ENCODE data around the gene TTLL1.

The TTLL1 gene

DNA sequence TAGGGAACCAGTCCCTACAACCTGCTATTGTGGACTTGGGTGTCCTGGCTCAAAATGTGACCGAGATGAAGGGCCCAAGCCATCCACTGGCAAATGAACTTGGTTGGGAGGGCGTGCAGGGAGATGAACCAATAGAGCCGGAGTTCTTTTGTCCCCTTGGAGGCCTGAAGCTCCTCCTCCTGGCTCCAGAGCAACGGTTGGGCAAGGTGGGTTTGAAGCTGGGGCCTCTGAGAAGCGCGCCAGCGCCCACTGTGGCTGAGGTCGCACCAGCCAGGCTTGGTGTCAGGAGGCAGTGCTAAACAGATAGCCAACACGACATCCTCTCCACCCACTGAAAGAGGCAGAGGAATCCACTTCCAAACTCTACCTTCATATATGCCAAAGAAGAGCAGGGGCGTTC lies 38.2 kb downstream of the TTLL1 start:
- DNase-seq (ENCODE audit: low read depth) = no peak

DNA sequence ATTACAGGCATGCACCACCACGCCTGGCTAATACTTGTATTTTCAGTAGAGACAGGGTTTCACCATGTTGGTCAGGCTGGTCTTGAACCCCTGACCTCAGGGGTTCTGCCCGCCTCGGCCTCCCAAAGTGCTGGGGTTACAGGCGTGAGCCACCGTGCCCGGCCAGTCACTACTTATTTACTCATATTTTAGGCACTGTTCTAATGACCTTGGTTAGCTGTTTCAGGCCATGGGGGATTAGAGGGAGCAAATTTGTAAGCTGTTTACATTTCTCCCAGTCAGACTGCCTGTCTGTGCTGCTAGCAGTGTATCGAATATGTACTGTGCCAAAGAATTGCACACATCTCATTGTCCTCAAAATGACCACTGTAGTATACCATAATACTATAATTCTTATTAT lies 41.6 kb downstream of the TTLL1 start:
- DNase-seq (ENCODE audit: low read depth) = no peak
- TF ChIP-seq, protein P1, sequence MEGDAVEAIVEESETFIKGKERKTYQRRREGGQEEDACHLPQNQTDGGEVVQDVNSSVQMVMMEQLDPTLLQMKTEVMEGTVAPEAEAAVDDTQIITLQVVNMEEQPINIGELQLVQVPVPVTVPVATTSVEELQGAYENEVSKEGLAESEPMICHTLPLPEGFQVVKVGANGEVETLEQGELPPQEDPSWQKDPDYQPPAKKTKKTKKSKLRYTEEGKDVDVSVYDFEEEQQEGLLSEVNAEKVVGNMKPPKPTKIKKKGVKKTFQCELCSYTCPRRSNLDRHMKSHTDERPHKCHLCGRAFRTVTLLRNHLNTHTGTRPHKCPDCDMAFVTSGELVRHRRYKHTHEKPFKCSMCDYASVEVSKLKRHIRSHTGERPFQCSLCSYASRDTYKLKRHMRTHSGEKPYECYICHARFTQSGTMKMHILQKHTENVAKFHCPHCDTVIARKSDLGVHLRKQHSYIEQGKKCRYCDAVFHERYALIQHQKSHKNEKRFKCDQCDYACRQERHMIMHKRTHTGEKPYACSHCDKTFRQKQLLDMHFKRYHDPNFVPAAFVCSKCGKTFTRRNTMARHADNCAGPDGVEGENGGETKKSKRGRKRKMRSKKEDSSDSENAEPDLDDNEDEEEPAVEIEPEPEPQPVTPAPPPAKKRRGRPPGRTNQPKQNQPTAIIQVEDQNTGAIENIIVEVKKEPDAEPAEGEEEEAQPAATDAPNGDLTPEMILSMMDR (IDR thresholded peaks at IDR 0.05; ENCODE audit: control insufficient read depth, extremely low read depth, insufficient read depth) = no peak
- H3K4me3 ChIP-seq (ENCODE audit: low read depth, low read length) = no peak overlapping the region

More for the DNA sequence above, 38.2 kb downstream of the TTLL1 start:
- TF ChIP-seq, protein P1 (IDR thresholded peaks at IDR 0.05; ENCODE audit: control insufficient read depth, extremely low read depth, insufficient read depth) = no peak
- H3K4me3 ChIP-seq (ENCODE audit: low read depth, low read length) = no peak overlapping the region

DNA sequence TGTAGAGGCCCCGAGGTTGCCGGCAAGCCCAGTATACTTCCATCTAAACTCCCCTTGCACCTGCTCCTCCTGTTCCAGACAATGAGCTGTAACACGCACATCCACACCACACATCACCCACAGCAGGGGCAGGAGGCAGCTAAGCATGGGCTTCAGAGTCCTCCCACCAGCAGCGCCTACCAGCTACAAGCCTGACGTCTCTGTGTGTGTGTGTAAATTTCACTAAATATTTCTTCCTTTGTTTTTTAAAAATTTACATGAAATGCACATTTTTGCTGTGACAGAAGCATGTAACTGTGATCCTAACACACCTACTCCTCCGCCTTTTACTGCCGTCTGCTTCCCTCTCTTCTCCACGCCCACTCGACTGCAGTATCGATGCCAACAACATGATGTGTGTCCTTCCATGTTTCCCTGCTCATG lies 44.9 kb downstream of the TTLL1 start:
- no peak for DNase-seq (ENCODE audit: low read depth)
- TF ChIP-seq, protein P1 (IDR thresholded peaks at IDR 0.05; ENCODE audit: control insufficient read depth, extremely low read depth, insufficient read depth) = no peak
- H3K4me3 ChIP-seq (ENCODE audit: low read depth, low read length) = no peak overlapping the region

DNA sequence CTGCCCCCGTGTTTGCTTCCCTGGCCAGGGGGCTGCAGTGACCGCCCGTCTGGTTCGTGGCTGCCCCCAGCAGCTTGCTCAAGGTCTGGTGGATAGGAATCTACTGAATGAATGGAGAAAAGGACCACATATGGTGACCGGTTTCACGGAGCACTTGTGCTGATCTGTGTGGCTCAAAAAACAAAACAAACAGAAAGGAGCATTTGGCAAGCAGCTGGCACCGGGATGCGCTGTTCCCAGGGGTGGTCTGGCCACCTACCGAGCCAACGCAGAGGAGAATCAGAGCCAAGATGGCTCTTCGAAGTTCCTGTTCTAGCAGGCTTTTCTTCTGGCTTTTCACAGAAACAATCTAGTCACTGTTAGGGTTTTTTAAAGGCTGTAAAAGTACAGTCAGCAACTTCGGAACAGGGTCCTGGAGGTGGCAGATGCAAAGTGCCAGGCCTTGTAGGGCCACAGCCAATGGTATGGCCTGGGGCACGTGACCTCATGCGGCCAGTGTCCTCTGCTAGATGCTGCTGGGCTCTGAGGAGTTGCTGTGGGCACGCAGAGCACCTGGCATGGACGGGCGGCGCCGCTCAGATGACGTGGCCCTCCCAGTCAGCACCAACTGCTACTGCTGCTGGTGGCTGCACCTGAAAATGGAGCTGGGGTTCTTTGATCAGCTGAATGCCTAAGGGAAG lies 47.0 kb downstream of the TTLL1 start:
- peak; percentile 47 for DNase-seq (ENCODE audit: low read depth)
- TF ChIP-seq, protein P1 (IDR thresholded peaks at IDR 0.05; ENCODE audit: control insufficient read depth, extremely low read depth, insufficient read depth) = no peak
- no peak overlapping the region for H3K4me3 ChIP-seq (ENCODE audit: low read depth, low read length)

DNA sequence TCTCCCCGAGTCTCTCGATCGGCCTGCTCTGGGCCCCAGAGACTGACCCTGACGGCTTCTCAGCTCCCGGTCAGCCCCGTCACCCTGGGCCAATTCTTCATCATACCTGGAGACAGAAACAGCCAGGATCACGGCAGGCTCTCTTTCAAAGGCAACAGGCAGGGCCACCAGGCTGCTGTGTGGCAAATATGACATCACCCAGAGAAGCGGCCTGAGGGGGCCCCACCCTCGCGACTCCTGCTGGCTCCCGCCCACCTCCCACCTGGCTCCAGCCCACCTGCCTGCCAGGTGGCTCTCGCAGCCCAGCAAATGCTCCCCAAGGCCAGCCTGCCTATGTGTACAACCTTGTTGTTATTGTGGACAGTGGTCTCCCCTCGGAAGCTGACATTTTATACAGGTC lies 49.4 kb downstream of the TTLL1 start:
- no peak overlapping the region for H3K4me3 ChIP-seq (ENCODE audit: low read depth, low read length)
- TF ChIP-seq, protein P1 (IDR thresholded peaks at IDR 0.05; ENCODE audit: control insufficient read depth, extremely low read depth, insufficient read depth) = no peak
- no peak for DNase-seq (ENCODE audit: low read depth)

DNA sequence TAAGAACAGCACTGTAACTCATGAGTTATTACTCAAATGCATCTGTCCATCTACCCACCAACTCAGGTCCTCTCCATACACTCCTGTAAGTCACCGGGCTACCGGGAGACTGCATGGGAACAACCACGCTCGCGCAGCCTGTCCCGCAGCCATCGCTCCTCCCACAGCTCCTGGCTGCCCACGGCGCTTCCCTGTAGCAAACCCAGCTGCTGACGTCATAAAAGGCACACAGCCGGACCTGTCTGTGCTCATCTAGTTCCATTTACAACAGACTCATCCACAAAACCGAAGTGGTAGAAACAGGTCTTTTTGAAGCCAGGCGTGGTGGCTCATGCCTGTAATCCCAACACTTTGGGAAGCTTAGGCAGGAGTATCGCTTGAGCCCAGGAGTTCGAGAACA lies 50.9 kb downstream of the TTLL1 start:
- DNase-seq (ENCODE audit: low read depth) = no peak
- no peak overlapping the region for H3K4me3 ChIP-seq (ENCODE audit: low read depth, low read length)
- TF ChIP-seq, protein P1 (IDR thresholded peaks at IDR 0.05; ENCODE audit: control insufficient read depth, extremely low read depth, insufficient read depth) = no peak

DNA sequence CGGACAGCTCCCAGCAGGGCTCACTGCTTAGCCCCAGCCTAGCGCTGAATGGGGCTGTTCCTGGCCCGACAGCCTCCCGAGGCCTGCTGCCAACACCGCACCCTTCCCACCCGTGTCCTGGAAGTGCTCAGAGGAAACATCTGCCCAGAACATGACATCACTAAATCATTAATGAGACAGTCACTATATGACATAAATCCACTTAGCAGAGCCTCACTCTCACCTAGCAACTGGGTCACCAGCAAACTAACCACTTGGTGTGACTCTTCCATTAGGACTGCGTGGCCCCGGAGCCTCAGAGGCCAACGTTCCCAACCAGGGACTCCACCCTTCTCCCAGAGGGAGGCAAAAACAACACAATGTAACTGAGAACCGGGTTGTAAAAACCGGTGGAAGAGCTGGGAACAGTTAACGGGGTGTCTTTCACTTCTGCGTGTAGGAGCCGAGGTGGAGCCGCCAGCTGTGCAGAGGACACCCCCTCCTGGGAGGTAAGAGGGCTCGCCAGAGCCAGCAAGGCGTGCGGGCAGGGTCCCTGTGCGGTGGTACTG lies 52.8 kb downstream of the TTLL1 start:
- TF ChIP-seq, protein P1 (IDR thresholded peaks at IDR 0.05; ENCODE audit: control insufficient read depth, extremely low read depth, insufficient read depth) = no peak
- no peak for DNase-seq (ENCODE audit: low read depth)
- H3K4me3 ChIP-seq (ENCODE audit: low read depth, low read length) = no peak overlapping the region

Data from LNCaP clone FGC (cell line).